ENCODE results near the gene LPP.
"Not testable (repeated sequence)": the region's sequence is repeated elsewhere in the genome, so short reads cannot be mapped to it uniquely, and the experiment has no call there.

The LPP gene

GRCh38 chr3:188433521-188434150 is 279.7 kb downstream of the LPP start:
- no peak overlapping the region for H3K27ac ChIP-seq
- TF ChIP-seq ZFX (IDR thresholded peaks at IDR 0.05; ENCODE audit: borderline replicate concordance) (no peak), CTCF (IDR thresholded peaks at IDR 0.05) (no peak)

- H3K27ac ChIP-seq: no peak overlapping the region
- no peak for TF ChIP-seq ZFX (IDR thresholded peaks at IDR 0.05; ENCODE audit: borderline replicate concordance)
- no peak for TF ChIP-seq CTCF (IDR thresholded peaks at IDR 0.05)
Observed at GRCh38 chr3:188434594-188434993, 280.6 kb downstream of the LPP start.

GRCh38 chr3:188435266-188435665 is 281.3 kb downstream of the LPP start:
- no peak overlapping the region for H3K27ac ChIP-seq
- TF ChIP-seq ZFX (IDR thresholded peaks at IDR 0.05; ENCODE audit: borderline replicate concordance) (no peak), CTCF (IDR thresholded peaks at IDR 0.05) (no peak)

- no peak overlapping the region for H3K27ac ChIP-seq
- TF ChIP-seq ZFX (IDR thresholded peaks at IDR 0.05; ENCODE audit: borderline replicate concordance) (no peak), CTCF (IDR thresholded peaks at IDR 0.05) (no peak)
Observed at GRCh38 chr3:188437926-188438325, 284.0 kb downstream of the LPP start.

- no peak overlapping the region for H3K27ac ChIP-seq
- TF ChIP-seq CTCF (IDR thresholded peaks at IDR 0.05) (no peak), ZFX (IDR thresholded peaks at IDR 0.05; ENCODE audit: borderline replicate concordance) (no peak)
Observed at GRCh38 chr3:188439080-188439479, 285.1 kb downstream of the LPP start.

GRCh38 chr3:188440340-188440972 is 286.5 kb downstream of the LPP start:
- H3K27ac ChIP-seq: no peak overlapping the region
- TF ChIP-seq ZFX (IDR thresholded peaks at IDR 0.05; ENCODE audit: borderline replicate concordance): no peak
- TF ChIP-seq CTCF (IDR thresholded peaks at IDR 0.05): no peak

GRCh38 chr3:188442430-188442829 is 288.5 kb downstream of the LPP start:
- H3K27ac ChIP-seq: no peak overlapping the region
- TF ChIP-seq ZFX (IDR thresholded peaks at IDR 0.05; ENCODE audit: borderline replicate concordance): no peak
- TF ChIP-seq CTCF (IDR thresholded peaks at IDR 0.05): no peak

GRCh38 chr3:188445175-188445574 is 291.2 kb downstream of the LPP start:
- H3K27ac ChIP-seq: not testable (repeated sequence)

All from 22Rv1 (cell line).